Mesenchymal stem cell (in vitro differentiated cells and primary cell): ENCODE data around the gene MYOD1.

Source experiments
- DNase-seq: peaks from one replicate; pipeline ENCODE4 v3.0.0-alpha.2; 2013
- H2AFZ ChIP-seq: one replicate; pipeline ENCODE4 v1.6.1; 2013; ENCODE audit warnings: low read depth, mild to moderate bottlenecking, control low read depth, inconsistent platforms, low read length, moderate library complexity
- H2AK5ac ChIP-seq: 2 replicates; pipeline ENCODE4 v1.6.1; 2013; ENCODE audit warnings: low read length, moderate library complexity, mild to moderate bottlenecking, inconsistent platforms; ENCODE audit not compliant: severe bottlenecking
- H2BK120ac ChIP-seq: one replicate; pipeline ENCODE4 v1.6.1; 2013; ENCODE audit warnings: low read depth, mild to moderate bottlenecking, inconsistent platforms, low read length, moderate library complexity
- H2BK12ac ChIP-seq, 2 experiments: one replicate each; pipeline ENCODE4 v1.6.1; 2013; ENCODE audit warnings: inconsistent platforms in 2 of 2, low read length in 2 of 2, mild to moderate bottlenecking in 2 of 2, moderate library complexity in 2 of 2, control low read depth in 1 of 2
- H2BK15ac ChIP-seq: one replicate; pipeline ENCODE4 v1.6.1; 2013; ENCODE audit warnings: mild to moderate bottlenecking, low read depth, inconsistent platforms; ENCODE audit not compliant: poor library complexity, severe bottlenecking
- H2BK5ac ChIP-seq: 2 replicates; pipeline ENCODE4 v1.6.1; 2013; ENCODE audit warnings: low read depth, mild to moderate bottlenecking, low read length, control low read depth, inconsistent platforms; ENCODE audit not compliant: poor library complexity, severe bottlenecking
- H3K14ac ChIP-seq, 2 experiments: one replicate each; pipeline ENCODE4 v1.6.1; 2013; ENCODE audit warnings: inconsistent platforms in 2 of 2, low read length in 2 of 2, control low read depth in 1 of 2, mild to moderate bottlenecking in 1 of 2, moderate library complexity in 1 of 2
- H3K18ac ChIP-seq, 2 experiments: one replicate each; pipeline ENCODE4 v1.6.1; 2013; ENCODE audit warnings: inconsistent platforms in 2 of 2, low read length in 2 of 2, control low read depth in 1 of 2, low read depth in 1 of 2, mild to moderate bottlenecking in 1 of 2
- H3K23ac ChIP-seq, 2 experiments: one replicate each; pipeline ENCODE4 v1.6.1; 2013; ENCODE audit warnings: inconsistent platforms in 2 of 2, low read length in 2 of 2, mild to moderate bottlenecking in 2 of 2, moderate library complexity in 2 of 2, control low read depth in 1 of 2
- H3K27ac ChIP-seq: 2 replicates; pipeline ENCODE4 v1.5.1; 2013; ENCODE audit warnings: mild to moderate bottlenecking, moderate library complexity, low read length, control low read depth, inconsistent platforms; ENCODE audit not compliant: poor library complexity, severe bottlenecking
- H3K27me3 ChIP-seq, 2 experiments: 2 replicates each; pipeline versions ENCODE4 v1.6.1 to v1.7.0; 2013; ENCODE audit warnings: low read length in 2 of 2, mild to moderate bottlenecking in 2 of 2, moderate library complexity in 2 of 2, control low read depth in 1 of 2, inconsistent platforms in 1 of 2; ENCODE audit not compliant: control insufficient read depth in 1 of 2, insufficient read depth in 1 of 2
- H3K36me3 ChIP-seq, 2 experiments: 2 replicates each; pipeline versions ENCODE4 v1.6.1 to v1.7.0; 2013; ENCODE audit warnings: low read length in 2 of 2, control low read depth in 1 of 2, inconsistent platforms in 1 of 2, low read depth in 1 of 2, mild to moderate bottlenecking in 1 of 2; ENCODE audit not compliant: insufficient read depth in 2 of 2, control insufficient read depth in 1 of 2
- H3K4ac ChIP-seq, 2 experiments: one replicate each; pipeline ENCODE4 v1.6.1; 2013; ENCODE audit warnings: inconsistent platforms in 2 of 2, low read length in 2 of 2, mild to moderate bottlenecking in 2 of 2, moderate library complexity in 2 of 2, control low read depth in 1 of 2, low read depth in 1 of 2
- H3K4me1 ChIP-seq: 2 replicates; pipeline ENCODE4 v1.6.1; 2013; ENCODE audit warnings: low read depth, low read length, control low read depth; ENCODE audit not compliant: control insufficient read depth, insufficient read depth
- H3K4me2 ChIP-seq: 2 replicates; pipeline ENCODE4 v1.6.1; 2013; ENCODE audit warnings: low read length, mild to moderate bottlenecking, inconsistent platforms; ENCODE audit not compliant: poor library complexity, severe bottlenecking
- H3K4me3 ChIP-seq, 2 experiments: 2 replicates each; pipeline versions ENCODE4 v1.5.1 to v1.7.0; 2013; ENCODE audit warnings: low read length in 2 of 2, mild to moderate bottlenecking in 2 of 2, control low read depth in 1 of 2, low read depth in 1 of 2; ENCODE audit not compliant: insufficient read depth in 1 of 2
- H3K79me1 ChIP-seq: replicated peaks from 2 replicates; pipeline ENCODE4 v1.6.1; 2013; ENCODE audit warnings: mild to moderate bottlenecking, control low read depth, low read length, inconsistent platforms; ENCODE audit not compliant: poor library complexity, severe bottlenecking
- H3K9ac ChIP-seq: 2 replicates; pipeline ENCODE4 v1.7.0; 2013; ENCODE audit warnings: mild to moderate bottlenecking, low read length, moderate library complexity
- H3K9me3 ChIP-seq: 2 replicates; pipeline ENCODE4 v1.7.0; 2013; ENCODE audit warnings: mild to moderate bottlenecking, low read length; ENCODE audit not compliant: control insufficient read depth
- H4K8ac ChIP-seq: one replicate; pipeline ENCODE4 v1.6.1; 2013; ENCODE audit warnings: inconsistent platforms, mild to moderate bottlenecking, low read length, moderate library complexity
- H4K91ac ChIP-seq: one replicate; pipeline ENCODE4 v1.6.1; 2013; ENCODE audit warnings: mild to moderate bottlenecking, low read length, inconsistent platforms
- WGBS: methylation state at CpG from one replicate; pipeline ENCODE4 v1.1.7; 2013; ENCODE audit warnings: mixed read lengths; 5-methylcytosine and 5-hydroxymethylcytosine counted together

Gene MYOD1

GRCh38 chr11:17747131-17747955 lies 28.0 kb downstream of the MYOD1 start:
- no peak overlapping the region for H2BK120ac ChIP-seq
- no peak overlapping the region for H4K91ac ChIP-seq
- H3K9me3 ChIP-seq: no peaks in the 10 kb centered on the region
- no peak overlapping the region for H3K27ac ChIP-seq
- no peaks in the 10 kb centered on the region for H3K79me1 ChIP-seq
- H2BK5ac ChIP-seq: no peak overlapping the region
- peaks cover 31 to 64% of the 10 kb centered on the region in 2 experiments for H3K27me3 ChIP-seq
- 80% methylated on average over 19 of the region's 19 CpGs for WGBS
- H2BK15ac ChIP-seq: no peak overlapping the region
- no peak overlapping the region for H3K4me3 ChIP-seq
- H3K4ac ChIP-seq: no peak overlapping the region
- no peak overlapping the region for H3K18ac ChIP-seq
- no peaks in the 10 kb centered on the region for H3K4me1 ChIP-seq
- no peak overlapping the region for H2AFZ ChIP-seq
- H3K36me3 ChIP-seq: no peaks in the 10 kb centered on the region
- no peak overlapping the region for H3K23ac ChIP-seq
- no peak overlapping the region for H3K4me2 ChIP-seq
- no peak for DNase-seq
- H3K9ac ChIP-seq: no peak overlapping the region
- no peak overlapping the region for H2AK5ac ChIP-seq
- H2BK12ac ChIP-seq: no peak overlapping the region
- no peak overlapping the region for H4K8ac ChIP-seq
- no peak overlapping the region for H3K14ac ChIP-seq

- Histone ChIP-seq H3K4me1 (no peaks in the 10 kb centered on the region), H3K36me3 (no peaks in the 10 kb centered on the region), H2BK12ac (no peak overlapping the region), H3K27ac (no peak overlapping the region), H3K14ac (no peak overlapping the region), H3K79me1 (no peaks in the 10 kb centered on the region), H3K4me3 (no peak overlapping the region), H2BK5ac (no peak overlapping the region), H2BK15ac (no peak overlapping the region), H3K18ac (no peak overlapping the region), H4K91ac (no peak overlapping the region), H2AK5ac (no peak overlapping the region), H3K4me2 (no peak overlapping the region), H2AFZ (no peak overlapping the region), H3K9me3 (no peaks in the 10 kb centered on the region), H3K9ac (no peak overlapping the region), H4K8ac (no peak overlapping the region), H2BK120ac (no peak overlapping the region), H3K4ac (no peak overlapping the region), H3K23ac (no peak overlapping the region), H3K27me3 (peaks cover 31 to 71% of the 10 kb centered on the region in 2 experiments)
- 89% methylated on average over 8 of the region's 8 CpGs for WGBS
- DNase-seq: no peak
Observed at GRCh38 chr11:17748044-17748443, 28.7 kb downstream of the MYOD1 start.

- peaks cover 31 to 80% of the 10 kb centered on the region in 2 experiments for H3K27me3 ChIP-seq
- no peak overlapping the region for H3K9ac ChIP-seq
- H2BK12ac ChIP-seq: no peak overlapping the region
- no peak overlapping the region for H2AFZ ChIP-seq
- H3K4me2 ChIP-seq: no peak overlapping the region
- 73% methylated on average over 19 of the region's 19 CpGs for WGBS
- H3K9me3 ChIP-seq: no peaks in the 10 kb centered on the region
- no peaks in the 10 kb centered on the region for H3K4me1 ChIP-seq
- no peak overlapping the region for H4K91ac ChIP-seq
- H3K36me3 ChIP-seq: no peaks in the 10 kb centered on the region
- H2BK15ac ChIP-seq: no peak overlapping the region
- no peak overlapping the region for H3K27ac ChIP-seq
- H3K14ac ChIP-seq: peak overlapping the region in 1 of 2 experiments; percentile 7
- H3K4ac ChIP-seq: no peak overlapping the region
- no peak overlapping the region for H2BK5ac ChIP-seq
- no peak overlapping the region for H3K4me3 ChIP-seq
- H3K18ac ChIP-seq: no peak overlapping the region
- H3K23ac ChIP-seq: no peak overlapping the region
- no peak overlapping the region for H4K8ac ChIP-seq
- H3K79me1 ChIP-seq: no peaks in the 10 kb centered on the region
- DNase-seq: no peak
- no peak overlapping the region for H2BK120ac ChIP-seq
- no peak overlapping the region for H2AK5ac ChIP-seq
Observed at GRCh38 chr11:17748761-17749721, 29.7 kb downstream of the MYOD1 start.
